ENCODE measurements around the gene PATJ.
"Not testable (repeated sequence)": the region's sequence is repeated elsewhere in the genome, so short reads cannot be mapped to it uniquely, and the experiment has no call there.

PATJ gene

DNA sequence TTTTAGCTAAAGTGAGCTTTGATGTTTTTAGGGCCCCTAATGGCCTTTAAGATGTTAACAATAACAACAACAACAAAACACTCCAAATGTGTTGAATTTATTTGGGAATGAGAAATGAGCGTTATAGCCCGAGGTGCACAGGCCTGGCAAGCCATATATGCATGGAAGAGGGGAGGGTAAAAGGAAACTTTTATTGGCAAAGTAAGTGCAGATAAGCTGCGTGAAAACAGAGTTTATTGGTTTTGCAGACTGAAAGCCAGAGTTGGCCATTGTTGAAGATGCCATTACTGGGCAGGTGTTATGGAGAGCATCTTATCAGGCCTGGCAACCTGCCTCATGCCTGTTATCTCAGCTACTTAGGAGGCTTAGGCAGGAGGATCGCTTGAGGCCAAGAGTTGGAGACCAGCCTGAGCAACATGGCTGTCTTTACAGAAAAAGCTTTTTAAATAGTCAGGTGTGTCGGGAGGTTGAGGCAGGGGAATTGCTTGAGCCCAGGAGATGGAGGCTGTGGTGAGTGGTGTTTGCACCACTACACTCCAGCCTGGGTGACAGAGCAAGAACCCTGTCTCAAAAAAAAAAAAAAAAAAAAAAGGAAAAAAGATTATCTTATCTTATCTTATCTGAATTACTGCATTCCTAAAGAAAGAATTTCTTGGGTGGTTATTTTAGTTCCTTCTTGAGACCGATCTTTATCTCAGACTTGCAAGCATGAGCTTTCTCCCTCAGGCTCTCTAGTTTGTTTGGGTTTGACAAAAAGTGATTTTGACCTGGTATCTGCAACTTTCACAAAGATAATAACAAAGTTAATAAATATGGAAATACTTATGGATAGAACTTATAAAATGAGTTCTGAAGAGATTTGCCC is 1.7 kb downstream of the PATJ start:
- DNase-seq (ENCODE audit: low read depth in 2 of 2): no peak

DNA sequence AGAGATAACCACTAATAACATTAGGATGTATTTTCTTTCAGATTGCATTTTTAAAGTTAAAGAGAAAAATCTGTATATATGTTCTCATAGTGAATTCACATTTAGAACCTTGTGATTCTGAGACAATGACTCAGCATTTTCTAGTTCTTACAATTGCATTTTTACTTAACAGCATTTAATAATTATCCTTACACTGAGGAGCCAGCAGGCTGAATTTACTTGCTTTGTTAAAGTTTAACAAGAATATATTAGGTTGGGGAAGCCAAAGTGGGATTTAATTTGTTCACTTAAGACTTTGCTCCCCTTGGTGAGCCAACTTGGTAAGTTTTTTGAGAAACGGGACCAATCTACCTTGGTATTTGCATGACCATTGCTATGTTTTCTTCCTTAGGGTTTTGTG is 4.5 kb downstream of the PATJ start:
- no peak for DNase-seq (ENCODE audit: low read depth in 2 of 2)

DNA sequence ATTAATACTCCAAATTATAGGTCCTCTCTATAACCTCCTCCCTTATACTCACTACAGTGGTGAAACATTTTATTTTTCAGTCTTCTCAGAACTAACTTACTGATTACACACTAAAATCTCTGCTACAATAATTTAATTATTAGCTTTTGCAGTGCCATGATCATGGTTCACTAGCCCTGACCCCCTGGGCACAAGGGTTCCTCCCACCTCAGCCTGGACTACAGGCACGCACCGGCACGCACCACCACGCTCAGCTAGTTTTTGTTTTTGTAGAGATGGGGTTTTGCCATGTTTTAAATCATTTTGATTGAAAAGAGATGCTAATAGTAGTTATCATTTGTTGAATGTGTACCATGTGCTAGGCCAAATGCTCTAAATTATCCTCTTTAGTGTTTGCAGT is 6.3 kb downstream of the PATJ start:
- DNase-seq (ENCODE audit: low read depth in 2 of 2): no peak

DNA sequence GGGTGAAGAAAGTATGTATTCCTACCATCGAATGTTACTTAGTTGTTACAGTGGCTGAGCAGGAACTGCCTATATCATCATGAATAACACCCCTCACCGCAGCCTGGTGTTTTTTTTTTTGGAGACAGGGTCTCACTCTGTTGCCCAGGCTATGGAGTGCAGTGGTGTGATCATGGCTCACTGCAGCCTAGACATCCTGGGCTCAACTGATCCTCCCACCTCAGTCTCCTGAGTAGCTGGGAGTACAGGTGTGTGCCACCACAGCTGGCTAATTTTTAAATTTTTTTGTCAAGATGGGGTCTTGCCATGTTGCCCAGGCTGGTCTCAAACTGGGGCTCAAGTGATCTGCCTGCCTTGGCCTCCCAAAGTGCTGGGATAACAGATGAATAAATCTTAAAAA is 7.3 kb downstream of the PATJ start:
- DNase-seq (ENCODE audit: low read depth in 2 of 2): no peak

DNA sequence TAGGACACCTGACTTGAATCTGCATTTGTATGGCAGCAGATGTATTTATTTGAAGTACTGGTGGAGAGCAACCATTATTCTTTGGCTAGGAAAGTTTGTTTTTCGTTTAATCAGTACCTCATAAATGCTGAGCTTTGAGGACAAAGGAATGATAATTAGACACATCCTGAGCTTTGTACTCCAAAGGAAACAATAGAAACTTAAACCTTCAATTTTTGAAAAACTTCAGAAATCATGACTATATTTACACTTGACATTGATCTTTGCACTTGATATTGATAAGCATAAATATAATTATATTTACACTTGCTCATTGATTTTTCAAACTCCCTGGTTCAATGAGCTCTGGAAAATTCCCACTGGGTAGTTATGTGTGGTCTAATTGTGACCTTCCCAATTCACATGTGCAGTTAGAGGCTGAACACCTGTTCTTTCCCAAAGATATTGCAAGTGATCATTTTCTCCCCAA is 10.7 kb downstream of the PATJ start:
- DNase-seq (ENCODE audit: low read depth in 2 of 2): no peak

DNA sequence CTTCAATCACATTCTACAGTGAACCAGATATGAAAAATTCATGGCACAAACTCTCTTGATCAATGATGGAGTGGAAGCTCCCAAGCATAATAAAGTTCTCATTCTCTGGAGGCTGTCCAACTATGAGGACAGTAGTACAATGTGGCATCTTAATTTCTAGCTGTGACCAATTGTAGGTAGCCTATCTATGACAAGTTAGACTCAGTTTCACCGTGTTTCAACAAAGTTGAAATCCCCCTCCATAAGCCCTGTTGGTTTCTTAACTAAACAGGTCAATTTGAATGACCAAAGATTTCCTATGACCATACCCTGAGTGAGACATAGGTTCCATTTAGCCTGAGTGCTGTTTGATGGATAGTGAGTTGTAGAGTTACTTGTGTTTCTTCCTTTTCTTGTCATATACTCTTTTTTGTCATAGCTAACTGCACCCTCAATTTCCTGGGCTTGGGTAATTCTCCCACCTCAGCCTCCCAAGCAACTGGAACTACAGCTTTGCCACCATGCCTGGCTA is 11.8 kb downstream of the PATJ start:
- no peak for DNase-seq (ENCODE audit: low read depth in 2 of 2)

DNA sequence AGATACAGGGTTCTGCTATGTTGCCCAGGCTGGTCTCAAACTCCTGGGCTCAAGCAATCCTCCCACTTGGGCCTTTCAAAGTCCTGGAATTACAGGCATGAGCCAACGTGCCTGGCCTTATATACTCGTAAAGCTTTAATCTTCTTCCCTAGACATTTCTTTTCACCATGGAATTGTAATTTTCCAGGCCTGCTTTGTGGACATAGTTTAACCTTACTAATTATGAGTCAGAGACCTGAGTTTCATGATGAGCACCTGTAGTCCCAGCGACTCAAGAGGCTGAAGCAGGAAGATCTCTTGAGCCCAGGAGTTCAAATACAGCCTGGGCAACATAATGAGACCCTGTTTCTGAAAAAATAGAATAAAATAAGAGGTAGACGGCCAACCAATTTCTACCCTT is 12.3 kb downstream of the PATJ start:
- DNase-seq (ENCODE audit: low read depth in 2 of 2): no peak

DNA sequence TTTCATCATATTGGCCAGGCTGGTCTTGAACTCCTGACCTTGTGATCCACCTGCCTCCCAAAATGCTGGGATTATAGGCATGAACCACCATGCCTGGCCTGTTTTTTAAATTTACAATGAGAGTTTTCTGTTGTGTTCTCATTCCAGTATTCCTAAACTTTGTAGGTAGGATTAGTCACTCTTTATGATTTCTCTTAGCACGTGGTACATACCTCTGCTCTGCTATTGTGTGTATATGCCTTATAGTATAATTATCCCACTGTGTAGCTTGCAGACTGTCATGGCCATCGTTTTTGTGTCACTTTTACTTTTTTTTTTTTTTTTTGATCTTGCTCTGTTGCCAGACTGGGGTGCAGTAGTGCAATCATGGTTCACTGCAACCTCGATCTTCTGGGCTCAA is 14.5 kb downstream of the PATJ start:
- DNase-seq (ENCODE audit: low read depth in 2 of 2): no peak

DNA sequence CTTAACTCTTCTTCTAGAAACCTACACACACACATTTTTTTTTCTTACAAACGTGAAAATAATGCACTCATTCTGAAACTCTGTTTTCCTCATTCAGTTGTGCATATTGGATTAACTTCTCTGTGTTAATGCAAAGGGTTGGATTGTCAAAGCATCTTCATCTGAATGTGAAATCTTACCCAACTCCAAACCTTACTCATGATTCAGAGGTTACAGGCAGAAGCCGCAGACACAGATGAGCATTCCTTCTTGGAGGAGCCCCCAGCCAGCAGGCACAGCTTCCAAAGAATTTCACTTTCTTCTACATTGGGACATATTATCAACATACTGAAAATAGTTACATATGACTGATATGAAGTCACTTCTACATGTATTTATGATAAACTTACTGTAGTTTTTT is 15.7 kb downstream of the PATJ start:
- DNase-seq (ENCODE audit: low read depth in 2 of 2): peak in 1 of 2 experiments; percentile 29

DNA sequence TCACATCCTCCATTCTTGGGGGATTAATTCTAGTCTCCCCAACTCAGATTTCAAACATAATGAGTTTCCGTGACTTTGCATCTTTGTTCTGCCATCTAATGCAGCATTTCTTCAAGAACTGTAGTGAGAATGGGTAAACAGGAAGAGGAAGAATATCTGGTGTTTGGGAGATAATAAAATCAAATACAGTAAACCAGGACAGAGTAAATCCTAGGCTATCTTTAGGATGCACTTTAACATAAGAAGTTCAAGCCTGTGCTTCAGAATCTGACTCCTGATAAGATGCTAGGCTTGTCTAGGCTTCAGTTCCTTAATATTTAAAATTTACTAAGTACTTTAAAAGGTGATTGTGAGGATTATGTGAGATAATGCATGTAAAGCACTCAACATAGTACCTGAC is 27.9 kb downstream of the PATJ start:
- DNase-seq (ENCODE audit: low read depth in 2 of 2): no peak

DNA sequence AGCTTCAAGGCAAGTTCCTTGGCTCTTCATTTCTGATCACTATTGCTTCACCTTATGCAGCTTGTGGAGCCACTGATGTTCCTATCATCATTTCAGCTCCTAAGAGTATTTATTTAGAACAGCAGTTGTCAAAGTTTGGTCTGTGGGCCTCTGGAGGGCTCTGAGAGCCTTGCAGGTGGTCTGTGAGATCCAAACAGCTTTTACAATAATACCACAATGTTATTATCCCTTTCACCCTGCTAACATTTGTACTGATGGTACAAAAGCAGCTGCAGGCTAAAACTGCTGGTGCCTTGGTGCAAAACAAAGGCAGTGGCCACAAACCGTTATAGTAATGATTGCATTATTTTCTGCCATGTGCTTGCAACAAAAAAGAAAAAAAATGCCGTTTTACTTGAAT is 33.8 kb downstream of the PATJ start:
- DNase-seq (ENCODE audit: low read depth in 2 of 2): no peak

DNA sequence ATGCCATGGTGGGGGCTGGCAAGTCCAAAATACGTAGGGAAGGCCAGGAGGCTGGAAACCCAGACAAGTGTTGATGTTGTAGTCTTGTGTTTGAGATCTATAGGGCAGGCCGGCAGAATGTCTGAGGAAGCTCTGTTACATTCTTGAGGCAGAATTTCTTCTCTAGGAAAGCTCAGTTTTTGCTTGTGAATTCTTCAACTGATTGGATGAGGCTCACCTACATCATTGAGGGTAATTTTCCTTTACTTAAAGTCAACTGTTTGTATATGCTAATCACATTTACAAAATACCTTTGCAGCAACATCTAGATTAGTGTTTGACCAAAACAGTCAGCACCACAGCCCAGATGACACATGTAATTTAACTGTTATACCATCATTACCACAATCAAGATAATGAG is 37.0 kb downstream of the PATJ start:
- DNase-seq (ENCODE audit: low read depth in 2 of 2): no peak

DNA sequence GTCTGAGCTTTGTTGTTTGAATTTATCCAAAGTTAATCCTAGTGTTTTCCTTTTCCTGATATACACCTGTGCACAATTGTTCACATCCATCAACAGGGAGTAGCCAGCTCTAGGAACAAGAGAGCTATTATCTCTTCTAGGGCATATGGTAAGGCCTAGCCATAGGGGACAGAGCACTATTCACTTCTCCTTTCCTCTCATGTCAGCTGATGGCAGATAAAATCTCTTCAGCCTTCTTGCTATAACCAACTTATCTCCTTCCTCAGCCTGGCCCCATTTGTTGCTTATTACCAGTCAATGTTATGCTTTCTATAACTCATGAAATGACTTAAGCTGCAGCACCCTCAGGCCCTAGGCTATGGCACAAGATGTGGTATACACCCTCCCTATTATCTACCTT is 38.9 kb downstream of the PATJ start:
- DNase-seq (ENCODE audit: low read depth in 2 of 2): no peak

DNA sequence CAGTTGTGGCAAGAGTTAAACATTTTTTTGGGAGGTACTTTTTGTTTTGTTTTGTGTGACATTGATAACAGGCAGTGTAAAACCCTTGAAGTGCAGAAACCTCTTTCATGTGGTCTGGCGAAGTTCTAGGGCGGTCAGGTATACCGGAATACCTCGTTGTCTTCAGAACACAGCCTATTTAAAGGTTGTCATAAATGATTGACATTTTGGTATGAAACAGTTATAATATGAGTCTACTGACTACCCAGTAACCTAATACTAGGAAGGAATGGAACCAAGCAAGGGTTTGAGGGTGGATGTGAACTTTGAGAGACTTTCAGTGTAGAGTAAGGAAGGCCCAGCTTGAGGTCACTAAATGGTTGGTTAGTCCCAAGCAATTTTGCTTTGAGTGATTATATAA is 40.5 kb downstream of the PATJ start:
- no peak for DNase-seq (ENCODE audit: low read depth in 2 of 2)

DNA sequence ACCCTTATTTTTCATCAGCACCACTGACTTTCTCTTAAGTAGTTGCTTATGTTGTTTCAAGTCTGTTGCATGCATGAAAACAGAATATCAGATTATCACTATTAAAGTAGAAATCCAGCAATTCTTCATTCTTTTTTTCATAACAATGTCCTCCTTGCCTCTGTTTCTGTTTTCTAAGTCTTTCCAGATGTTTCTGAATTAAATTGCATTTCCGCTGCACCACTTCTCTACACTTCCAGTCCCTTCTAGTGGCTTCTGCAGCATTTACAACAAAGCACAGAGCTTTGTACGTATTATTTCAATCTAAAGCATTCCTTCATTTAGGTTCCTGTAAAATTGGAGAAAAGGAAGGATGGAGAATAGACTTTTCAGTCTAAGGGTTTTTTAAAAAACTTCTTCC is 42.4 kb downstream of the PATJ start:
- DNase-seq (ENCODE audit: low read depth in 2 of 2): no peak

DNA sequence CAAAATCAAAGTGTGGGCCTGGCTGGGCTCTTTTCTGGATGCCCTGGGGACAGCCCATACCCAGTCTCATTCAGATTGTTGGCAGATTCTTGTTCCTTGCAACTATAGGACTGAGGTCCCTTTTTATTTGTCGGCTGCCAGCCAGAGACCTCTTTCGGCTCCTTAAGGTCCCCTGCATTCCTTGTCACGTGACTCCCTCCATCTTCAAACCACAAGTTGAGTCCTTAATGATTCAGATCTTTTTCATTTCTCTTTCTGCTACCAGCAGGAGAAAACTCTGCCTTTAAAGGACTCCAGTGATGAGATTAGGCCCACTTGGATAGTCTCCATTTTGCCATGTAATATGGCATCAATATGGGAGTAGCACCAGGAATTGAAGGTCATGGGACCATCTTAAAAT is 48.6 kb downstream of the PATJ start:
- DNase-seq (ENCODE audit: low read depth in 2 of 2): no peak

DNA sequence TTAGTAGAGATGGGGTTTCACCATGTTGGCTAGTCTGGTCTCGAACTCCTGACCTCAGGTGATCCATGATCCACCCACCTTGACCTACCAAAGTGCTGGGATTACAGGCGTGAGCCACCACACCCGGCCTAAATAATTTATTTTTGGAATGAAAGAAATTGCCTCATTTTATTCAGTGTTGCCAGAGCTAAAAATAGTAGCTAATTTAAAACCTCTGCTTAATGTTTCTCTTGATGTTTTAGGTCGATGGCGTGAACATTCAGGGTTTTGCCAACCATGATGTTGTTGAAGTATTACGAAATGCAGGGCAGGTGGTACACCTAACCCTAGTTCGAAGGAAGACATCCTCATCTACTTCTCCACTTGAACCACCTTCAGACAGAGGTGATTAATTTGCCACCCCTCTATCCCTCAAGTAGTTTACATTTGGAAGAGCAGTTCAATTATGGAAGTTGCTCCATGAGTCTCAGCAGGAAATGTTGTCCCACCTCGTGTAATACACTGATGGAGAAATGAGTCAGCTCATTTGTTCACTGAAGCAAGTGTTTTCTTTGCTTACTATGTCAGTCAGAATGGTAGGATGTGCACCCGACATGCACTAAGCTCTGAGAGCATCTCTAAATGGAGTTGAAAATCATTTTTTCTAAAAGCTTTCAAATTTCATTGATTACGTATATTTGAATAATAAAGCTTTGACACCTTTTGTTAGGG is 54.9 kb downstream of the PATJ start:
- DNase-seq (ENCODE audit: low read depth in 2 of 2): no peak

DNA sequence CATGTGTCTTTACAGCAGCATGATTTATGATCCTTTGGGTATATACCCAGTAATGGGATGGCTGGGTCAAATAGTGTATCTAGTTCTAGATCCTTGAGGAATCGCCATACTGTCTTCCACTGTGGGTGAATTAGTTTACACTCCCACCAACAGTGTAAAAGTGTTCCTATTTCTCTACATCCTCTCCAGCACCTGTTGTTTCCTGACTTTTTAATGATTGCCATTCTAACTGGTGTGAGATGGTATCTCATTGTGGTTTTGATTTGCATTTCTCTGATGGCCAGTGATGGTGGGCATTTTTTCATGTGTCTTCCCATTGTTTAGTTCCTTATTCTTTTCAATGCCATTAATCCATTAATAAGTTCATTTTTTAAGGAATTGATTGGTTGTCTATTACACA is 58.8 kb downstream of the PATJ start:
- not testable (repeated sequence) for DNase-seq (ENCODE audit: low read depth in 2 of 2)

DNA sequence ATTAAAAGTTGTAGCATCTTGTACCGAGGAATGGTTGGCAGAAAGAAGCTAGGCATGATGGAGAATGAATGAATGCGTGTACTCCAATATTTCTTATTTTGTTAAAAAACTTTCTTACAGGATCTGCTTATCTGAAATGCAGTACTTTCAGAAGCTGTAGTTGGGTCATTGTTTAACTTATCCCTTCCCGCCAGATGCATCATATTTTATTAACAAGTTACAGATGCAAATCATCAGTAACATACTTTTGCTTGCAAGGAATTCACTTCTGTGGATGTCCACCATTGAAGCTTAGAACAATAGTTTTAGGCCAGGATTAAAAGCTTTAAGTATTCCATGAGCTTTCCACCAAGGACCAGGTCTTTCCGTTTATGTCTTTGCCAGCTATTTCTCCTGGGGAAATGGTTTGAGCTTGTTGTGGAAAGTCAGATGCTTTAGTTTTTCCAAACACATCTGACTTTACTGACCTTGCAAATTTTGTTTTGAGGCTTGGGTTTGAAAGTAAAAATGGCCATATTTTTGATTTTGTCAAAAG is 65.4 kb downstream of the PATJ start:
- DNase-seq (ENCODE audit: low read depth in 2 of 2): peak; percentile 31

DNA sequence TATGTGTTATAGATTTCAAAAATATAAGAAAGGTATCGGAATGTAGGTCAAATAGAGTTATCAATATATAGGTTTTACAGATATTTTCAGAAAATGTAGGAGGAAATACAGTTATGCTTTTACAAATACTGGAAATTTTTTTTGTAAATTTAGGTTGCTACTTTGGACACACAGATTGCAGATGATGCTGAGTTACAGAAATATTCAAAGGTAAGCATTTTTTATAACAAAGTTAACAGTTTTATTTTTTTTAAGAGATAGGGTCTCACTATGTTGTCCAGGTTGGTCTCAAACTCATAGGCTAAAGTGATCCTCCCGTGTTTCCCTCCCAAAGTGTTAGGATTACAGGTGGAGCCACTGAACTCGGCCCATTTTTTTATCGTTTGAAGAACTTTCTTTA is 66.0 kb downstream of the PATJ start:
- DNase-seq (ENCODE audit: low read depth in 2 of 2): no peak

DNA sequence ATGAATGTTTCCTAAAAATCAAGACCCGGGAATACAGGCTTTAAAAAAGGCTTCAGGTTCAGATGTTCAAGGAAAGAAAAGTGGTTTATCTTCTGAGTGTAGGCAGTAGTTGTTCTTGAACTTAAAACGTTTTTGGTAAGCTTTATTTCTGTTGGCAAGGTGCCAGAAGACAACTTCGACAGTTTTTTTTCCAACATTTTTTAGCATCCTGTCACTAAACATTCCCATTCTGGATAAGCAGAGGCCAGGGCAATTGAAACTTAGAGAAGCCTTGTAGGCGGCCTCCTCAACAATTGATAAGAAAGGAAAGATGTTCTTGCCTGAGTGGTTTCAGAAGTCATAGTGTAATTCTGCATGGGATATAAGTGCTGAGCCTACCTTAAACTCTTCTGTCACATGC is 66.7 kb downstream of the PATJ start:
- DNase-seq (ENCODE audit: low read depth in 2 of 2): peak; percentile 13 to 18

DNA sequence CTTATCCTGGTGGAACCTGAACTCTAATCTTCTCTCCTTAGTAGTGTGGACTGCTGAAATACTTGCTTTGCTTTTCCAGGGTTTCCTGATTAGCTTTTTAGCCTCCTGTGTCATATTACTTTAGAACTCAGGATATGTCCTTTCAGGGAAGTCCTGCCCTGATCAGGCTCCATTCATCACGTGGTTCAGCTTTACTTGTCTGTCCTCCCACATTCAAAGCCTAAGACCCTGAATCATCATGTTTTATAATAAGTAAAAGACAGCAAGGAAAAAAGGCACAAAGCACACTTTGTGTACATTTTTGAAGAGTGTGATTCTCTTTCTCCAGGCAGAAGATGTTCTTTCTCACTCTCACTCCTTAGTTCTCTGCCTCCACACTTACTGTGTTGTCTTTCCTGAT is 70.6 kb downstream of the PATJ start:
- no peak for DNase-seq (ENCODE audit: low read depth in 2 of 2)

DNA sequence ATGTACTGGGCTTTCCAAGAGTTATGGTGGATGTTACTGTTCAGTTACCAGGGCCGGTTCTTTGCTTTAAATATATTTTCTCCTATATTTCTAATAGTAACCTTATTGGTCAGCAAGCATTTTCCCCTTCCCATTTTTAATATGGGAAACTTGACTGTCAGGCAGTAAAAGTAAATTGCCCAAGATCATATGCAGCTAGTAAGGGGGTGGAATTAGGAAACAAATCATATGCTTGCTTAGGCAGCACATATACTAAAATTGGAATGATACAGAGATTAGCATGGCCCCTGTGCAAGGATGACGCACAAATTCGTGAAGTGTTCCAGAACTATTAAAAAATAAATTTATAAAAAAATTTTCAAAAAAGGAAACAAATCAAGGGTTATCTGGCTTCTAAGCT is 73.9 kb downstream of the PATJ start:
- no peak for DNase-seq (ENCODE audit: low read depth in 2 of 2)
